GM21825 (cell line): ENCODE data around the gene NUP210.
A peak's percentile ranks its signal among the peaks of the same experiment; 100 is the strongest.
"Not testable (repeated sequence)": the region's sequence is repeated elsewhere in the genome, so short reads cannot be mapped to it uniquely, and the experiment has no call there.

Experiments used
- ATAC-seq: cut with Tn5 transposase; IDR thresholded peaks from one replicate; pipeline ENCODE4 v1.9.1; 2021; ENCODE audit warnings: mild to moderate bottlenecking, moderate library complexity; ENCODE audit not compliant: unreplicated experiment

The NUP210 gene

GRCh38 chr3:13420045-13420830 is at the start of gene NUP210:
Gene NUP210 (minus strand): TSS chr3:13420322. CDS start chr3:13420226, 96 bp downstream.
- ATAC-seq, result peak; percentile 60

GRCh38 chr3:13466781-13467180 is 46.7 kb upstream of the NUP210 start:
- no peak for ATAC-seq

GRCh38 chr3:13465236-13465873 is 45.2 kb upstream of the NUP210 start:
- no peak for ATAC-seq

DNA sequence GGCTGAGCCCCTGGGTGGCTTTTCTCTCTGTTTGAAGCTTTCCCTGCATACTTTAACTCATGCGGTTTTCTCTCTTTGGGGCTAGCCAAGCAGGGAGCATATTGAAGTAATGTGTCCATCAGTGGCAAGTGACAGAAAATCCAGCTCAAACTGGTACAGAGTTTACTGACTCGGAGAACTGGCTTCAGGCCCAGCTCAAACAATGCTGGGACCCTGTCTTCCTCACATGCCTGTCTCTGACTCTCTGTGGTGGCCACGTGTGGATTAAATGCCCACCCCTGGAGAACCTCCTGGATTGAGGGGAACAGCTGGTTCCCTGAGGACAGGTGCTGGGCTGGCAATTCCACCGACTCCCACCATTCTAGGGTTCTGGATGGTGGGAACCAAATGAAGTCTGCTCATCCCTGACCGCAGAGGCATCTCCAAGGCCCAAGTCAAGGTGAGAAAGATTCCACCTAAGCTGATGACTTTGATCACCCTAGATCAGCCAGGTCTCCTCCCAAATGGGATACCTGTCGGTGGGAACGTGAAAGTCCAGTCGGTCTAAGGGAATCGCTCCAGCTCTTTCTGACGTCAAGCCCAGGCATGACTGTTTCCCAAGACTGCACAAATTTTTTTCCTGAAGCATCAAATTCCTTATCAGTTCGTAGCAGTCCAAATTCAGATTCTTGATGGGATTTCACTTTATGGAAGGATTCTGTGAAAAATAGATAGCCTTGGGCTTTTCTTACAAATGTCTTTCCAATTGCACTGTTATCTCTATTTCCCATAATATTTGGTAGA is 43.7 kb upstream of the NUP210 start:
- ATAC-seq, result no peak

GRCh38 chr3:13462822-13463221 is 42.7 kb upstream of the NUP210 start:
- ATAC-seq, result no peak

- no peak for ATAC-seq
Measured at GRCh38 chr3:13462125-13462629, 42.1 kb upstream of the NUP210 start.

- ATAC-seq, result no peak
Measured at GRCh38 chr3:13461169-13462124, 41.3 kb upstream of the NUP210 start.

- ATAC-seq, result no peak
Measured at GRCh38 chr3:13460341-13460736, 40.2 kb upstream of the NUP210 start.

GRCh38 chr3:13459605-13460340 is 39.7 kb upstream of the NUP210 start:
- no peak for ATAC-seq

DNA sequence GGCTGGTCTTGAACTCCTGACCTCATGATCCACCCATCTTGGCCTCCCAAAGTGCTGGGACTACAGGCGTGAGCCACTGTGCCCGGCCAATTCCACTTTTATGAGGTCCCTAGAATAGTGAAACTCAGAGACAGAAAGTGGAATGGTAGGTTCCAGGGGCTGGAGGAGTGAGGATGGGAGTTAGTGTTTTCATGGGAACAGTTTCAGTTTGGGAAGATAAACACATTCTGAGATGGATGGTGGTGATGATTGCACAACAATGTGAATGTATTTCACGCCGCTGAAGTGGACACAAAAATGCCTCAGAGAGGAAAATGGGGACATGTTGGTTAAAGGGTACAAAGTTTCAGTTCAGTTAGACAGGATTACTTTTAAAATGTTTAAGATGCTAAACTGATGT is 37.5 kb upstream of the NUP210 start:
- no peak for ATAC-seq

- no peak for ATAC-seq
Measured at GRCh38 chr3:13455644-13456043, 35.5 kb upstream of the NUP210 start.

DNA sequence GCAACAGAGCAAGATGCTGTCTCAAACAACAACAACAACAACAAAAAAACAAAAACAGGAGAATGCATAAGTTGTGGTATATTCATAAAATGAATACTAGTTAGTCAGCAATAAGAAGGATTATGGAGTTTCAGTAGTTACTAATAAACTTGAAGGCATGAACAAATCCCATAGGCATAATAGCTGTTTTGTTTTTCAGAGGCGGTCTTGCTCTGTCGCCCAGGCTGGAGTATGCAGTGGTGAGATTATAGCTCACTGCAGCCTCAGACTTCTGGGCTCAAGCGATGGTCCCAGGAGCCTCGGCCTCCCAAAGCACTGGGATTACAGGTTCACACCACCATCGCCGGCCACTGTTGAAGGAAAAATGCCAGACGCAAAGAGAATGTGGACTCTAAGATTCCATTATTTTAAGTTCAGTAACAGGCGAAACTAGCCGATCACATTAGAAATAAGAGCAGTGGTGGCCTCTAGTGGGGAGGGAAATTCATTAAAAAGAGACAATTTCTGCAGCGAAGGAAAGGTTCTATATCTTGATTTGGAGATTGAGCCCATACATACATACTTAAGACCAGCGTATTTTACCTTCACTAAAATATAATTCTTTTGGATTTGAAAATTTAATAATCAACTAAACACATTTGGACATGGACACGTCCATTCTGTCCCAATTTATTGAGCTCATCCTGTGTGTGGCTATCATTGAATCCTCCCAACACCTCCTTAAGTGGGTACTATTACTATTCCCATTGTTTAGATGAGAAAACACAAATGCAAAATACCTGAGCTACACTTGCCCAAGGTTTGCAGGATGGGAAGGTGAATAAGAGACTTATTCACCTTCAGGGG is 32.6 kb upstream of the NUP210 start:
- no peak for ATAC-seq

GRCh38 chr3:13451301-13451673 is 31.2 kb upstream of the NUP210 start:
- peak; percentile 9 for ATAC-seq

- ATAC-seq, result not testable (repeated sequence)
Measured at GRCh38 chr3:13442882-13443281, 22.8 kb upstream of the NUP210 start.

GRCh38 chr3:13440204-13440817 is 20.2 kb upstream of the NUP210 start:
- no peak for ATAC-seq

GRCh38 chr3:13436213-13436612 is 16.1 kb upstream of the NUP210 start:
- not testable (repeated sequence) for ATAC-seq

GRCh38 chr3:13433912-13434311 is 13.8 kb upstream of the NUP210 start:
- no peak for ATAC-seq

GRCh38 chr3:13432093-13432492 is 12.0 kb upstream of the NUP210 start:
- no peak for ATAC-seq
